IMR-90 (cell line): Measurements from ENCODE around the gene KRT83. TPM values are rescaled to one million over a fixed set of nuclear protein-coding genes. Genes with fewer than 3 reads are reported as not detected.
A peak's percentile ranks its signal among the peaks of the same experiment; 100 is the strongest.

ENCODE experiments used
- ATAC-seq: fragments of 200-7000 bp; cut with Tn5 transposase; 2 replicates; pipeline ENCODE4 v1.9.1; 2020; ENCODE audit warnings: low read depth, mild to moderate bottlenecking, moderate library complexity
- BruUV-seq: library from RNA; stranded (reverse); fragments of 400-500 nt; replicated peaks from 2 replicates; lab custom pipeline; 2021; lab: Mats Ljungman, UMichigan
- CTCF ChIA-PET: fragments of 300-600 bp; formaldehyde crosslinking; extraction: SDS; loops from one replicate; lab custom pipeline; 2021; ENCODE audit warnings: antibody characterized with exemption; lab: Yijun Ruan, JAX
- POLR2A ChIA-PET: fragments of 300-600 bp; sonication (Branson Sonifier 250); formaldehyde crosslinking; loops from one replicate; lab custom pipeline; 2022; ENCODE audit warnings: antibody characterized with exemption; ENCODE audit not compliant: unreplicated experiment; lab: Charles Lee
- DNase-seq: peaks from one replicate; pipeline ENCODE4 v3.0.0; 2013
- H2AFZ ChIP-seq: replicated peaks from 2 replicates; pipeline ENCODE3; 2013; ENCODE audit warnings: low read length, mild to moderate bottlenecking; ENCODE audit not compliant: poor library complexity
- H2AK5ac ChIP-seq: 2 replicates; pipeline ENCODE4 v1.6.1; 2013; ENCODE audit warnings: low read depth, low read length, inconsistent platforms
- H2AK9ac ChIP-seq: replicated peaks from 2 replicates; pipeline ENCODE3; 2013; ENCODE audit warnings: mild to moderate bottlenecking, low read depth, low read length, moderate library complexity; ENCODE audit not compliant: poor library complexity
- H2BK120ac ChIP-seq: 2 replicates; pipeline ENCODE4 v1.6.1; 2013; ENCODE audit warnings: low read depth, low read length, inconsistent platforms
- H2BK15ac ChIP-seq: 3 replicates; pipeline ENCODE4 v1.6.1; 2013; ENCODE audit warnings: low read depth, low read length, inconsistent platforms
- H2BK20ac ChIP-seq: 2 replicates; pipeline ENCODE4 v1.6.1; 2013; ENCODE audit warnings: low read depth, mild to moderate bottlenecking, inconsistent platforms, low read length, moderate library complexity
- H2BK5ac ChIP-seq: 2 replicates; pipeline ENCODE4 v1.6.1; 2013; ENCODE audit warnings: mild to moderate bottlenecking, low read depth, low read length, inconsistent platforms; ENCODE audit not compliant: poor library complexity, severe bottlenecking
- H3K14ac ChIP-seq: replicated peaks from 2 replicates; pipeline ENCODE4 v1.6.1; 2013; ENCODE audit warnings: low read depth, low read length, inconsistent platforms
- H3K18ac ChIP-seq: 2 replicates; pipeline ENCODE4 v1.6.1; 2013; ENCODE audit warnings: low read depth, low read length, control low read depth
- H3K23ac ChIP-seq: 2 replicates; pipeline ENCODE4 v1.6.1; 2013; ENCODE audit warnings: low read depth, low read length, inconsistent platforms
- H3K27ac ChIP-seq: 2 replicates; pipeline ENCODE4 v1.5.1; 2013; ENCODE audit warnings: mild to moderate bottlenecking, control low read depth, low read length; ENCODE audit not compliant: insufficient read depth
- H3K27me3 ChIP-seq: 2 replicates; pipeline ENCODE4 v1.6.1; 2013; ENCODE audit warnings: low read length; ENCODE audit not compliant: control insufficient read depth, insufficient read depth
- H3K36me3 ChIP-seq: 2 replicates; pipeline ENCODE4 v1.6.1; 2013; ENCODE audit warnings: low read length, mixed read lengths; ENCODE audit not compliant: control insufficient read depth, insufficient read depth
- H3K4ac ChIP-seq: 2 replicates; pipeline ENCODE4 v1.6.1; 2013; ENCODE audit warnings: low read depth, low read length, inconsistent platforms
- H3K4me1 ChIP-seq: 2 replicates; pipeline ENCODE4 v1.6.1; 2013; ENCODE audit warnings: low read length, mixed read lengths; ENCODE audit not compliant: control insufficient read depth, insufficient read depth
- H3K4me2 ChIP-seq: 2 replicates; pipeline ENCODE4 v1.6.1; 2013; ENCODE audit warnings: low read depth, mild to moderate bottlenecking, control low read depth, low read length, moderate library complexity
- H3K4me3 ChIP-seq: 2 replicates; pipeline ENCODE4 v1.5.1; 2013; ENCODE audit warnings: low read depth, mild to moderate bottlenecking, control low read depth, low read length, moderate library complexity; ENCODE audit not compliant: insufficient read depth
- H3K56ac ChIP-seq: 2 replicates; pipeline ENCODE4 v1.6.1; 2013; ENCODE audit warnings: low read length, inconsistent platforms; ENCODE audit not compliant: insufficient read depth; ENCODE audit errors: extremely low read depth
- H3K79me1 ChIP-seq, 2 experiments: 2 replicates each; pipeline ENCODE4 v1.6.1; 2013; ENCODE audit warnings: low read length in 2 of 2, inconsistent platforms in 1 of 2, low read depth in 1 of 2
- H3K9ac ChIP-seq: 2 replicates; pipeline ENCODE4 v1.6.1; 2013; ENCODE audit warnings: low read depth, low read length, control low read depth
- H3K9me1 ChIP-seq: 2 replicates; pipeline ENCODE4 v1.6.1; 2013; ENCODE audit warnings: low read length, inconsistent platforms; ENCODE audit not compliant: insufficient read depth
- H3K9me3 ChIP-seq: 2 replicates; pipeline ENCODE4 v1.6.1; 2013; ENCODE audit warnings: low read length; ENCODE audit not compliant: control insufficient read depth, insufficient read depth
- H4K20me1 ChIP-seq: 2 replicates; pipeline ENCODE4 v1.6.1; 2013; ENCODE audit warnings: low read length, inconsistent platforms; ENCODE audit not compliant: insufficient read depth
- H4K5ac ChIP-seq: 2 replicates; pipeline ENCODE4 v1.6.1; 2013; ENCODE audit warnings: mild to moderate bottlenecking, low read depth, low read length, control low read depth
- H4K8ac ChIP-seq, 2 experiments: 2 replicates each; pipeline ENCODE4 v1.6.1; 2013; ENCODE audit warnings: low read depth in 2 of 2, low read length in 2 of 2, control low read depth in 1 of 2, inconsistent platforms in 1 of 2
- H4K91ac ChIP-seq: 2 replicates; pipeline ENCODE4 v1.6.1; 2013; ENCODE audit warnings: low read depth, low read length, inconsistent platforms; ENCODE audit not compliant: insufficient read depth
- CHD1 ChIP-seq: IDR thresholded peaks from 2 replicates; pipeline ENCODE4 v1.6.1; 2012; ENCODE audit warnings: low read depth, low read length, improper control_type of control experiment
- MAFK ChIP-seq: IDR thresholded peaks from 2 replicates; pipeline ENCODE4 v1.6.1; 2012; ENCODE audit warnings: low read depth, low read length, improper control_type of control experiment
- MXI1 ChIP-seq: IDR thresholded peaks from 2 replicates; pipeline ENCODE4 v1.6.1; 2012; ENCODE audit warnings: low read depth, mild to moderate bottlenecking, low read length, moderate library complexity, borderline replicate concordance
- POLR2A ChIP-seq: IDR thresholded peaks from 2 replicates; pipeline ENCODE4 v1.6.1; 2012; ENCODE audit warnings: mild to moderate bottlenecking, low read depth, low read length
- WGBS, 2 experiments: methylation state at CpG; one replicate each; pipeline versions ENCODE4 v1.1.5 to v1.1.7; 2013; ENCODE audit warnings: missing lambda C conversion rate in 2 of 2; ENCODE audit not compliant: insufficient read length in 1 of 2; ENCODE audit errors: extremely low coverage in 2 of 2; 5-methylcytosine and 5-hydroxymethylcytosine counted together
- dilution Hi-C: fragments of 300-500 bp; cut with HindIII; formaldehyde crosslinking; loops from one replicate; pipeline ENCODE4 v1.14.3; 2018; ENCODE audit warnings: low sequenced_read_pairs; ENCODE audit not compliant: unreplicated experiment
- in situ Hi-C: fragments of 300-500 bp; cut with MboI; formaldehyde crosslinking; loops from 3 replicates; pipeline ENCODE4 v1.14.3; 2019; ENCODE audit warnings: low sequenced_read_pairs, inconsistent platforms, mixed read lengths
- intact Hi-C: fragments of 100-400 bp; cut with micrococcal nuclease; formaldehyde crosslinking; loops from 2 replicates; pipeline ENCODE4 v1.10.0; 2022
- polyA plus RNA-seq, 3 experiments: library from polyadenylated mRNA; depleted of rRNA; stranded (reverse); fragments of >200 nt; gene quantifications; 2 replicates each; pipeline ENCODE4 v1.2.3, GENCODE V29; 2012; ENCODE audit warnings: low replicate concordance in 1 of 3
- total RNA-seq: library from RNA; depleted of rRNA; stranded (reverse); fragments of >200 nt; gene quantifications from 2 replicates; pipeline ENCODE4 v1.2.3, GENCODE V29; 2012

The KRT83 gene
- total and polyA plus RNA-seq, 2 of the 4 experiments (the other 2 are of a cell fraction), result not detected

- dilution Hi-C loops (no loop called here), in situ Hi-C loops (no loop called here), intact Hi-C loops (no loop called here)
- Histone ChIP-seq H4K8ac (no peak overlapping the region), H3K27ac (no peak overlapping the region), H2BK120ac (no peak overlapping the region), H2BK5ac (no peak overlapping the region), H3K36me3 (no peaks in the 10 kb centered on the region), H4K5ac (no peak overlapping the region), H3K4me2 (peak overlapping the region; percentile 38; the same call in 1 of the 2 replicates), H3K56ac (no peak overlapping the region), H3K9me3 (no peaks in the 10 kb centered on the region), H2BK20ac (no peak overlapping the region), H4K91ac (no peak overlapping the region), H3K9me1 (no peaks in the 10 kb centered on the region; the same call in 1 of the 2 replicates), H3K18ac (no peak overlapping the region), H2AFZ (peak overlapping the region; percentile 95), H2AK5ac (no peak overlapping the region), H3K9ac (no peak overlapping the region), H3K23ac (no peak overlapping the region), H3K79me1 (no peaks in the 10 kb centered on the region), H3K14ac (no peak overlapping the region), H3K4me1 (peaks cover 2% of the 10 kb centered on the region; the same call in 1 of the 2 replicates), H4K20me1 (no peaks in the 10 kb centered on the region), H2BK15ac (no peak overlapping the region), H2AK9ac (no peak overlapping the region), H3K4ac (no peak overlapping the region), H3K4me3 (no peak overlapping the region), H3K27me3 (peaks cover 61% of the 10 kb centered on the region)
- TF ChIP-seq MXI1 (no peak), MAFK (no peak), CHD1 (no peak), POLR2A (no peak)
- ATAC-seq, result no peak
- ChIA-PET POLR2A (interaction anchor here (0.6 kb wide), 1 partner anchor 92 kb away, joined by 6 read pairs; no protein-coding TSS in a partner anchor), CTCF (no interaction called here)
- no TSS peak for BruUV-seq
- no peak for DNase-seq
- 62% methylated on average over 6 of the region's 15 CpGs; no CpG with 5 or more reads in 1 of the 2 experiments for WGBS, 2 experiments
Observed at GRCh38 chr12:52308806-52309425, 12.3 kb downstream of the KRT83 start.
